Osteoblast (primary cell): Measurements from ENCODE around the gene IMPG1. TPM values are rescaled to one million over a fixed set of nuclear protein-coding genes. Genes with fewer than 3 reads are reported as not detected.

Experiments used
- DNase-seq: peaks from one replicate; pipeline ENCODE4 v3.0.0; 2011; ENCODE audit warnings: low spot score, mixed read lengths; ENCODE audit not compliant: insufficient read length; ENCODE audit errors: missing footprints
- H2AFZ ChIP-seq: 2 replicates; pipeline ENCODE4 v1.6.0; 2011; ENCODE audit warnings: mild to moderate bottlenecking, low read length
- H3K27ac ChIP-seq: 2 replicates; pipeline ENCODE4 v1.5.1; 2011; ENCODE audit warnings: mild to moderate bottlenecking, low read depth, low read length, moderate library complexity
- H3K27me3 ChIP-seq: 2 replicates; pipeline ENCODE4 v1.6.0; 2012; ENCODE audit warnings: mild to moderate bottlenecking, control low read depth, inconsistent platforms, low read length, moderate library complexity; ENCODE audit not compliant: insufficient read depth
- H3K36me3 ChIP-seq: 2 replicates; pipeline ENCODE4 v1.5.1; 2011; ENCODE audit warnings: mild to moderate bottlenecking, low read length, control low read depth, moderate library complexity; ENCODE audit not compliant: insufficient read depth
- H3K4me1 ChIP-seq: 2 replicates; pipeline ENCODE4 v1.5.1; 2011; ENCODE audit warnings: mild to moderate bottlenecking, low read length, control low read depth, moderate library complexity; ENCODE audit not compliant: insufficient read depth
- H3K4me2 ChIP-seq: 2 replicates; pipeline ENCODE4 v1.6.0; 2011; ENCODE audit warnings: mild to moderate bottlenecking, low read length; ENCODE audit not compliant: insufficient read depth
- H3K4me3 ChIP-seq: fragments of 200-600 bp; sonication (generic); 3 replicates; pipeline ENCODE4 v1.5.1; 2012; ENCODE audit warnings: mild to moderate bottlenecking, low read length, inconsistent platforms; ENCODE audit not compliant: insufficient read depth
- H3K79me2 ChIP-seq: 2 replicates; pipeline ENCODE4 v1.6.0; 2012; ENCODE audit warnings: mild to moderate bottlenecking, low read length, control low read depth, inconsistent platforms; ENCODE audit not compliant: insufficient read depth
- H3K9me3 ChIP-seq: 2 replicates; pipeline ENCODE4 v1.5.1; 2011; ENCODE audit warnings: low read depth, low read length, control low read depth
- H4K20me1 ChIP-seq: 2 replicates; pipeline ENCODE4 v1.6.0; 2012; ENCODE audit warnings: mild to moderate bottlenecking, low read length, control low read depth; ENCODE audit not compliant: insufficient read depth
- CTCF ChIP-seq: IDR thresholded peaks from 2 replicates; pipeline ENCODE4 v1.5.1; 2011; ENCODE audit warnings: mild to moderate bottlenecking, low read depth, low read length, moderate library complexity; ENCODE audit errors: extremely low read depth
- total RNA-seq: library from RNA; depleted of rRNA; stranded (reverse); fragments of >200 nt; gene quantifications from 2 replicates; pipeline ENCODE4 v1.2.3, GENCODE V29; 2012

The IMPG1 gene
- total RNA-seq, 1 donor, result not detected

DNA sequence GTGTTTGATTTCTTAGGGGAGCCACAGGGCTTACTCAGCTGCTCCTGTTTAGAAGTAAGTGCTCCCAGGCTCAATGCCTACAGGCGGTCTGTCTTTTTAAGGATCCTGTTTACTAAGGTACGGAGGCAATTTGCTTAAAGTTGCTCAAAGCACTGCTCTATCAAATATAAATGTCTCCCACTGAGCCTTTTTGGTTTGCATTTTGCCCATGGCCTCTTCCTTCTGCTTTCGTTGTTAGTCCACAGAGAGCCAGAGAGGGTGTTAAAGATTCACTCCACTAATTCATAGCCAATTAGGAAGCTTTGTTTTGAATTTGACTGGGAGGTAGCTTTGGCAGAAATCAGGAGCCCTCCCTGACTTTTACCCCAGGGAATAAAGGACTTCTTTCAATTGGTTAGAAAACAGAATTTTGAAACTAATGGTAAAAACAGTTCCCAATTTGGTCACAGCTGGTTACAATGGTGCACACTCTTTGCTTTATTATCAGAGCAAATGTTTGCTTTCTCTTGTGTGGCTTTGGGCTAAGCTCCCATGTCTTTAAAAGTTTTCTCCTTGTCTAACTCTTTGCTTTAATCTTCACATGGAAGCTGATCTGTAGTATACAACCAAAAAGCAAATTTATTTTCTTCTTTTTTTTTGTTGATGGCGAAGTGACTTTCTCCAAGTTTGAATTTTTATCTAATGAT is 126.2 kb downstream of the IMPG1 start:
- TF ChIP-seq CTCF, result no peak
- Histone ChIP-seq H4K20me1 (no peaks in the 10 kb centered on the region), H2AFZ (no peak overlapping the region), H3K27me3 (no peaks in the 10 kb centered on the region), H3K4me3 (no peak overlapping the region), H3K79me2 (no peaks in the 10 kb centered on the region), H3K4me2 (no peak overlapping the region), H3K27ac (no peak overlapping the region), H3K9me3 (no peaks in the 10 kb centered on the region), H3K4me1 (no peaks in the 10 kb centered on the region), H3K36me3 (no peaks in the 10 kb centered on the region)
- no peak for DNase-seq

DNA sequence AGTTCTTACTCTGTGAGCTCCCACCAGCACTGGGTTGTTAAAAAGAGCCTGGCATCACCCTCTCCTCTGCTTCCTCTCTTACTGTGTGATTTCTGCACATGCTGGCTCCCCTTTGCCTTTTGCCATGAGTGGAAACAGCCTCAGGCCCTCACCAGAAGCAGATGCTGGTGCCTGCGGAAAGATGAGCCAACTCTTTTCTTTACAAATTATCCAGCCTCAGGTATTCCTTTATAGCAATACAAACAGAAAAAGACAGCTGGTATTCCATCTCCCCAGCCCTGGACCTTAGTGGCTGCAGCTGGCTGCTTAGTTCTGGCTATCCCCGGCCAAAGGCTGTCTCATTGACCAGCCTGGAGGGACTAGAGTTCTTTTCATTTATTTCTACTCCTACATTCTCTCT is 129.1 kb downstream of the IMPG1 start:
- Histone ChIP-seq H3K4me2 (no peak overlapping the region), H3K36me3 (no peaks in the 10 kb centered on the region), H4K20me1 (no peaks in the 10 kb centered on the region), H3K4me3 (no peak overlapping the region), H3K79me2 (no peaks in the 10 kb centered on the region), H3K27me3 (no peaks in the 10 kb centered on the region), H3K27ac (no peak overlapping the region), H3K4me1 (no peaks in the 10 kb centered on the region), H3K9me3 (no peaks in the 10 kb centered on the region), H2AFZ (no peak overlapping the region)
- no peak for DNase-seq
- TF ChIP-seq CTCF, result no peak

DNA sequence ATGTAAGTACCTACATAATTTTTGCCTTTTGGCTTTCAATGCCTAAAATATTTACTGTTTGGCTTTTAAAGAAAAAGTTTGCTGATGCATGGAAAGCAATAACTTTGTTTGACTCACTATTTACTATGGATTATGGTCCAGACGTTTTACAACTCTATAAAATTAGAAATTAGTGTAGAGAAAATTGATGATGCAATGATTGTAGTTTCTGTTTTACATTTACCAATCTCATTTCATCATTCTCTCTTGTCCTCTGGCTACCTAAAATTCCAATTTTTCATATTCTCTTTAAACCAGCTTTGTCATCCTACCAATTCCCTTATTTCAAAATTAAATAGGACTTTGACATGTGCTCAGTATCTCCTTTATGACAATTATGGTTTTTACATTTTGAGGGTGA is 131.0 kb downstream of the IMPG1 start:
- no peaks in the 10 kb centered on the region for H3K4me1 ChIP-seq
- H3K27ac ChIP-seq, result no peak overlapping the region
- no peak for TF ChIP-seq CTCF
- no peaks in the 10 kb centered on the region for H3K36me3 ChIP-seq
- no peaks in the 10 kb centered on the region for H3K9me3 ChIP-seq
- H3K4me3 ChIP-seq, result no peak overlapping the region
- H3K27me3 ChIP-seq, result no peaks in the 10 kb centered on the region
- no peak overlapping the region for H3K4me2 ChIP-seq
- H3K79me2 ChIP-seq, result no peaks in the 10 kb centered on the region
- DNase-seq, result no peak
- H2AFZ ChIP-seq, result no peak overlapping the region
- no peaks in the 10 kb centered on the region for H4K20me1 ChIP-seq

- Histone ChIP-seq H3K27me3 (no peaks in the 10 kb centered on the region), H2AFZ (no peak overlapping the region), H4K20me1 (no peaks in the 10 kb centered on the region)
Measured at GRCh38 chr6:75940564-75940963, 131.9 kb downstream of the IMPG1 start.

More at GRCh38 chr6:75940564-75940963, 131.9 kb downstream of the IMPG1 start:
- peaks cover under 1% of the 10 kb centered on the region for H3K4me1 ChIP-seq
- no peak overlapping the region for H3K4me2 ChIP-seq
- TF ChIP-seq CTCF, result no peak
- no peak for DNase-seq
- H3K27ac ChIP-seq, result no peak overlapping the region
- no peak overlapping the region for H3K4me3 ChIP-seq
- H3K79me2 ChIP-seq, result no peaks in the 10 kb centered on the region
- H3K9me3 ChIP-seq, result no peaks in the 10 kb centered on the region
- H3K36me3 ChIP-seq, result no peaks in the 10 kb centered on the region
